Thyroid gland (tissue), 4 donors: ENCODE measurements around the gene FSTL4.

Source experiments
- CTCF ChIP-seq, 6 experiments: fragments of 200-600 bp in 3 of 6; fragments of 450-650 bp in 3 of 6; sonication (generic) in 3 of 6; IDR thresholded peaks; one replicate each; pipeline ENCODE4 v1.5.1; 2016 to 2019; ENCODE audit warnings: antibody characterized with exemption in 6 of 6, mild to moderate bottlenecking in 2 of 6, inconsistent platforms in 1 of 6, moderate library complexity in 1 of 6
- POLR2A ChIP-seq, 2 donors: fragments of 450-650 bp; IDR thresholded peaks; one replicate each; pipeline ENCODE4 v1.6.1; 2017; ENCODE audit warnings: antibody characterized with exemption in 2 of 2, mild to moderate bottlenecking in 2 of 2, moderate library complexity in 1 of 2

DNA sequence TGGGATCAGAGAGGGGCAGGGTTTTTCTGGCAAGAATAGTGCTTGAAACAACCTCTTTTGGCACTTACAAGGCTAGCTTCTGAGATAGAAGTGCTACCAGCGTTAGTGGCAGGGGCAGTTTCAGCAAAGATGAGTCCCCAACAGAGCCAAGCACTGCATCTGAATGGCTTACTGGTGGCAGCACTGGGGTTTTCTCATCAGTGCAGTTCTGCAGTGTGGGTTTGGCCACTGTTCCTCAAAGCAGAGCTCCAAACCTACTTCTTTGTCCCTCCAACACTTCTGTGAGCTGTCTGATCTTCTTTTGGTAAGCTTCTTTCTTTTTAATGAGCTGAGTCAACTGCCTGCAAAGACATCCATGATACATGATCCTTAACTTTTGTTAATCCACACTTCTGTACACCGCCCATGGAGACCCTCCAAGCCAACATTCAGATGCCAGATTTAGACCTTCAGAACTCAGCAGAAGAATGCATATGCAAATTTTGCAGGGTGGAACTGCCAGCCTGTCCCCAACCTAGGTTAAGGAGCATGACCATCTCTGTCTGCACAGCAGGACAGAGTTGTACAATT is 29.9 kb upstream of the FSTL4 start:
- TF ChIP-seq CTCF (IDR thresholded peaks at IDR 0.05) (no peak), POLR2A (IDR thresholded peaks at IDR 0.05) (no peak)
